ENCODE results near the gene THEMIS.
A peak's percentile ranks its signal among the peaks of the same experiment; 100 is the strongest.

THEMIS gene

DNA sequence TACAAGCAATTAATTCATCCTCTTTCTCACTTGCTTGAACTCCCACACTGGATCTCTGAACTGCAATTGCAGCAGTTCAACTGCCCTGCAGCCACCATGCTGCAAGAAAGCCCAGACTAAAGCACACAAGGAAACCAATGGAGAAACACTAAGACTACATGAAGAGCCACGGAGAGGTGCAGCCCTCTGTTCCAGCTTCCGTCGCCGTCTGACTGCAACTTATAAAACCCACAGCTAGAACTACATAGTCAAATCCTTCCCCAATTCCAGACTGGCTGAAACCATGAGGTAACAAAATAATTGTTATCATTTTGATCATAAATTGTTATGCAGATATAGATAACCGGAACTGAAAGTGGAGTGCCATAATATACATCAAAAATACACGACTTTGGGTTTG lies 21.1 kb upstream of the THEMIS start:
- Histone ChIP-seq H3K4me3 (ENCODE audit: low read length) (no peak overlapping the region), H3K4me2 (ENCODE audit: low read length) (no peak overlapping the region), H2AFZ (ENCODE audit: low read depth, low read length) (no peak overlapping the region), H3K4me1 (ENCODE audit: low read length) (peaks cover 31% of the 10 kb centered on the region), H4K20me1 (ENCODE audit: insufficient read depth, low read length) (no peaks in the 10 kb centered on the region), H3K9ac (ENCODE audit: low read length) (no peak overlapping the region), H3K36me3 (replicated peaks; ENCODE audit: low read depth, low read length) (peaks cover 2% of the 10 kb centered on the region), H3K27me3 (ENCODE audit: low read depth, low read length) (no peaks in the 10 kb centered on the region), H3K9me3 (ENCODE audit: insufficient read depth, low read length) (no peaks in the 10 kb centered on the region), H3K27ac (ENCODE audit: low read length) (no peak overlapping the region), H3K79me2 (ENCODE audit: low read length) (no peaks in the 10 kb centered on the region)
- TF ChIP-seq EZH2phosphoT487 (IDR thresholded peaks at IDR 0.05; ENCODE audit: low read depth): no peak
- TF ChIP-seq, protein P1, sequence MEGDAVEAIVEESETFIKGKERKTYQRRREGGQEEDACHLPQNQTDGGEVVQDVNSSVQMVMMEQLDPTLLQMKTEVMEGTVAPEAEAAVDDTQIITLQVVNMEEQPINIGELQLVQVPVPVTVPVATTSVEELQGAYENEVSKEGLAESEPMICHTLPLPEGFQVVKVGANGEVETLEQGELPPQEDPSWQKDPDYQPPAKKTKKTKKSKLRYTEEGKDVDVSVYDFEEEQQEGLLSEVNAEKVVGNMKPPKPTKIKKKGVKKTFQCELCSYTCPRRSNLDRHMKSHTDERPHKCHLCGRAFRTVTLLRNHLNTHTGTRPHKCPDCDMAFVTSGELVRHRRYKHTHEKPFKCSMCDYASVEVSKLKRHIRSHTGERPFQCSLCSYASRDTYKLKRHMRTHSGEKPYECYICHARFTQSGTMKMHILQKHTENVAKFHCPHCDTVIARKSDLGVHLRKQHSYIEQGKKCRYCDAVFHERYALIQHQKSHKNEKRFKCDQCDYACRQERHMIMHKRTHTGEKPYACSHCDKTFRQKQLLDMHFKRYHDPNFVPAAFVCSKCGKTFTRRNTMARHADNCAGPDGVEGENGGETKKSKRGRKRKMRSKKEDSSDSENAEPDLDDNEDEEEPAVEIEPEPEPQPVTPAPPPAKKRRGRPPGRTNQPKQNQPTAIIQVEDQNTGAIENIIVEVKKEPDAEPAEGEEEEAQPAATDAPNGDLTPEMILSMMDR (IDR thresholded peaks at IDR 0.05; ENCODE audit: low read depth, low read length): no peak

DNA sequence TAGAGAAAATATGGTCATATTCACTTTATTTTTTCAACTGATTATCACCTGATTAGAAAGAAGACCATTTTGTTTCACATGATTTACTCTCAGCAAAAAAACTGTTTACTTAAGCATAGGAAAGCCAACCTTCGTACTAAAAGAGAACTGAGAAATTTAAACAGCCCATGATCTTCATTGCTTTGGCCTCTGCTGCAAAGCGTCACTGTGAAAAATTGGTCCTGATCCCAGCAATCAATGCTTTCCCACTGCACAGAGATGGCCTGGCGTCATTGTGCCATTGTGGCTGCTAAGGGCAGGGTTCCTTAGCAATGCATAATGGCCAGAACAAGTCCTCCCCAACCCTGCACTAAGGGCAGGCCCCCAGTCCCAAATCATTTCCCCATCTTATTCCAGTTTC lies 19.9 kb upstream of the THEMIS start:
- H3K4me3 ChIP-seq (ENCODE audit: low read length): no peak overlapping the region
- no peaks in the 10 kb centered on the region for H3K9me3 ChIP-seq (ENCODE audit: insufficient read depth, low read length)
- H3K36me3 ChIP-seq (replicated peaks; ENCODE audit: low read depth, low read length): peaks cover 2% of the 10 kb centered on the region
- no peaks in the 10 kb centered on the region for H4K20me1 ChIP-seq (ENCODE audit: insufficient read depth, low read length)
- no peaks in the 10 kb centered on the region for H3K79me2 ChIP-seq (ENCODE audit: low read length)
- H3K27me3 ChIP-seq (ENCODE audit: low read depth, low read length): no peaks in the 10 kb centered on the region
- H3K9ac ChIP-seq (ENCODE audit: low read length): no peak overlapping the region
- H2AFZ ChIP-seq (ENCODE audit: low read depth, low read length): no peak overlapping the region
- no peak overlapping the region for H3K27ac ChIP-seq (ENCODE audit: low read length)
- peaks cover 31% of the 10 kb centered on the region for H3K4me1 ChIP-seq (ENCODE audit: low read length)
- TF ChIP-seq, protein P1 (IDR thresholded peaks at IDR 0.05; ENCODE audit: low read depth, low read length): no peak
- TF ChIP-seq EZH2phosphoT487 (IDR thresholded peaks at IDR 0.05; ENCODE audit: low read depth): no peak
- H3K4me2 ChIP-seq (ENCODE audit: low read length): peak overlapping the region; percentile 47

DNA sequence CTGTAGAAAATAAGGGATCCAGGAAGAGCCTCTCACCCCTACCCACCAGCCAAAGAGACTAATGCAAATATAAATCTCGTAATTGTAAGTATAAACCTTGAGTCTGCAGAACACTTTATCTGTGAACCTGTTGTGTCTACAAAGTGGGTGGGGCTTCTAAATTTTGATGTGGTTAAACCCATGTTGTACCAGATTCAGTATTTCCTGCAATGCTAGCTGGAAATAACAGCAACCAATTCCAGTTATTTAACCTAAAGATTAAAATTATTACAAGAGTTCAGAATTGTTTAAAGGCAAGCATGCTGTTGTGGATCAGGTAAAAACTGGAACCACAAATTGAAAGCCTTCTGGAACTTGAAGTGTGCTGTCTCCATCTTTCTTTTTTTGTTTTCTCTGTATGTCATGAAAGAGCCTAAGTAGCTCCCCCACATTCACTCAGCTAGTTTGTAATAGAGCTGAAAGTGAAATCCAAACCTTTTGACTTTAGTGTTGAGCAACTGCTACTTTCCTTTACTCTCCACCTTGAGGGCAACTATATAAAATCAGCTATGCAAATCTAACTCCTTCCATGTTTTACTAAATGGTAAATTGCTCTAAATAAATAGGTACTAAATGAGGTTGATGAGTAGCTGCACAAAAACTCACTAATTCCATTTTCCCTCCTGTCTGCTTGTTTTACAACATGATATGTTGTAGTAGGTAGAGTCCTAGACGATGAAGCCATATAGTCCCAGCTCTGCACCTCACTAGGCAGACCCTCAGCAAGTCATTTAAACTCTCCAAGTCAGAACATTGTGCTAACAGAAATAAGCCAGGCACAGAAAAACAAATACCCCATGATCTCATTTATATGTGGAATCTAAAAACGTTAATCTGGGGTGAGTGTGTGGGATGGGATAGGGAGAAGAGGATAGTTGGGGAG lies 17.9 kb upstream of the THEMIS start:
- H3K4me2 ChIP-seq (ENCODE audit: low read length): no peak overlapping the region
- no peak overlapping the region for H3K9ac ChIP-seq (ENCODE audit: low read length)
- no peak overlapping the region for H2AFZ ChIP-seq (ENCODE audit: low read depth, low read length)
- no peak overlapping the region for H3K27ac ChIP-seq (ENCODE audit: low read length)
- no peaks in the 10 kb centered on the region for H4K20me1 ChIP-seq (ENCODE audit: insufficient read depth, low read length)
- H3K27me3 ChIP-seq (ENCODE audit: low read depth, low read length): no peaks in the 10 kb centered on the region
- no peak overlapping the region for H3K4me3 ChIP-seq (ENCODE audit: low read length)
- no peaks in the 10 kb centered on the region for H3K79me2 ChIP-seq (ENCODE audit: low read length)
- H3K9me3 ChIP-seq (ENCODE audit: insufficient read depth, low read length): no peaks in the 10 kb centered on the region
- peaks cover 2% of the 10 kb centered on the region for H3K36me3 ChIP-seq (replicated peaks; ENCODE audit: low read depth, low read length)
- TF ChIP-seq, protein P1 (IDR thresholded peaks at IDR 0.05; ENCODE audit: low read depth, low read length): no peak
- peaks cover 17% of the 10 kb centered on the region for H3K4me1 ChIP-seq (ENCODE audit: low read length)

DNA sequence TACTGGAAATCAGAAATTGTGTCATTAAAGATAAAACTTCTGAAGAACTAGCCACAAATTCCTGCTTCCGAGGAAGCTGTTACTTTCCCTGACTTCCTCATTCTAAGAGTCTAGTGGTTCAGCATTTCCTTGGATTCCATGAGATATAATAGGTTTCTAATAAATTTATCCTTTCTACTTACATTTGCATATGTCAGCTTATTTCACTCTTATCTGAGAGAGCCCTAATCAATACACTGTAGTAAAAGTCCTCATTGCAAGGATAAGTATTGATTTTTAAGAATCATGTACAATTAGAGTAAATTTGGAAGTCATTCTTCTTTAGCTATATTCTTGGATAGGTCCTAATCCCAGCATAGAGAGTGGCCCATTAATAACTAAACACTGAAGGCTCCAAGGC lies 16.9 kb upstream of the THEMIS start:
- Histone ChIP-seq H3K27me3 (ENCODE audit: low read depth, low read length) (no peaks in the 10 kb centered on the region), H3K4me2 (ENCODE audit: low read length) (no peak overlapping the region), H3K79me2 (ENCODE audit: low read length) (no peaks in the 10 kb centered on the region), H3K27ac (ENCODE audit: low read length) (no peak overlapping the region), H3K9me3 (ENCODE audit: insufficient read depth, low read length) (no peaks in the 10 kb centered on the region), H2AFZ (ENCODE audit: low read depth, low read length) (no peak overlapping the region), H3K9ac (ENCODE audit: low read length) (no peak overlapping the region), H4K20me1 (ENCODE audit: insufficient read depth, low read length) (no peaks in the 10 kb centered on the region), H3K4me1 (ENCODE audit: low read length) (peaks cover 18% of the 10 kb centered on the region), H3K4me3 (ENCODE audit: low read length) (no peak overlapping the region), H3K36me3 (replicated peaks; ENCODE audit: low read depth, low read length) (no peaks in the 10 kb centered on the region)
- TF ChIP-seq, protein P1 (IDR thresholded peaks at IDR 0.05; ENCODE audit: low read depth, low read length): no peak
- no peak for TF ChIP-seq EZH2phosphoT487 (IDR thresholded peaks at IDR 0.05; ENCODE audit: low read depth)
